AG08395 (cell line): ENCODE results near the gene FOXP2.
"Not testable (repeated sequence)": the region's sequence is repeated elsewhere in the genome, so short reads cannot be mapped to it uniquely, and the experiment has no call there.

ENCODE experiments used
- DNase-seq: peaks from one replicate; pipeline ENCODE4 v3.0.0; 2012; ENCODE audit warnings: mixed read lengths, low spot score

FOXP2 gene

GRCh38 chr7:114414156-114415063 is at the start of gene FOXP2:
Gene FOXP2 (plus strand): TSS chr7:114414815. CDS start chr7:114426512, 11,697 bp downstream.
- DNase-seq = peak; percentile 4

GRCh38 chr7:114365791-114366190 is 48.8 kb upstream of the FOXP2 start:
- DNase-seq = no peak

GRCh38 chr7:114368492-114368891 is 46.1 kb upstream of the FOXP2 start:
- DNase-seq = no peak

GRCh38 chr7:114369294-114369693 is 45.3 kb upstream of the FOXP2 start:
- DNase-seq = no peak

- no peak for DNase-seq
Observed at GRCh38 chr7:114372619-114373018, 42.0 kb upstream of the FOXP2 start.

- no peak for DNase-seq
Observed at GRCh38 chr7:114375907-114376306, 38.7 kb upstream of the FOXP2 start.

GRCh38 chr7:114383946-114384345 is 30.7 kb upstream of the FOXP2 start:
- not testable (repeated sequence) for DNase-seq

- DNase-seq = not testable (repeated sequence)
Observed at GRCh38 chr7:114384346-114384745, 30.3 kb upstream of the FOXP2 start.

GRCh38 chr7:114388021-114388420 is 26.6 kb upstream of the FOXP2 start:
- no peak for DNase-seq

GRCh38 chr7:114392686-114393085 is 21.9 kb upstream of the FOXP2 start:
- peak; percentile 31 for DNase-seq

GRCh38 chr7:114402876-114403635 is 11.6 kb upstream of the FOXP2 start:
- no peak for DNase-seq

GRCh38 chr7:114405427-114405826 is 9.2 kb upstream of the FOXP2 start:
- peak; percentile 2 for DNase-seq

- peak; percentile 60 for DNase-seq
Observed at GRCh38 chr7:114409750-114410149, 4.9 kb upstream of the FOXP2 start.

GRCh38 chr7:114412548-114412947 is 2.1 kb upstream of the FOXP2 start:
- DNase-seq = no peak

GRCh38 chr7:114413761-114414155 is 857 bp upstream of the FOXP2 start:
- DNase-seq = no peak

- no peak for DNase-seq
Observed at GRCh38 chr7:114415064-114415989, 712 bp downstream of the FOXP2 start.

- DNase-seq = no peak
Observed at GRCh38 chr7:114416129-114416990, 1.7 kb downstream of the FOXP2 start.

- no peak for DNase-seq
Observed at GRCh38 chr7:114417290-114417689, 2.7 kb downstream of the FOXP2 start.

GRCh38 chr7:114418117-114418516 is 3.5 kb downstream of the FOXP2 start:
- DNase-seq = no peak

- DNase-seq = no peak
Observed at GRCh38 chr7:114419441-114420272, 5.0 kb downstream of the FOXP2 start.
